ENCODE results near the gene VWF.

VWF gene

DNA sequence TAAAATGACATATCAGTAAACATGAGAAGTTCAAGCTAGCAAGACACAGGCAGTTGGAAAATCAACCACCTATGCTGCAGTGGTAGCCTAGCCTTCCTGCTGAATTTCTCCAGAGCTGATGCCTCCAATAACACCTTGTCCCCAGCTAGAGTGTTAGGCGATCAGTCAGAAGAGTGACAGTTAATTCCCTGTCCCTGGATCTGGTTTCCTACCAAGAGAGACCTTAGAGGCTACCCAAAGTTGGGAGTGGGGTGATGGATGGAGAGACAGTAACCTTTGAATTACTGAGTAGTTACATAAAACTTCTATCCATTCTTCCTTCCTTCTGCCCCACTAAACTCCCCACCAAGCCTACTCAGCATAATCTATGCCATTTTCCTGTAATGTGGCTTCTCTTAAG, 177.5 kb downstream of the VWF start:
- no peak for DNase-seq (ENCODE audit: low read depth)

GRCh38 chr12:5946388-5946787, 178.1 kb downstream of the VWF start:
- DNase-seq (ENCODE audit: low read depth), result no peak

GRCh38 chr12:5945071-5946008, 179.1 kb downstream of the VWF start, which contains the start of gene ANO2:
TSS of gene ANO2 (minus strand) at chr12:5945259. CDS start at chr12:5945217, 42 bp downstream.
- no peak for DNase-seq (ENCODE audit: low read depth)

- DNase-seq (ENCODE audit: low read depth), result no peak
Measured at GRCh38 chr12:5944688-5945070, 179.8 kb downstream of the VWF start.

DNA sequence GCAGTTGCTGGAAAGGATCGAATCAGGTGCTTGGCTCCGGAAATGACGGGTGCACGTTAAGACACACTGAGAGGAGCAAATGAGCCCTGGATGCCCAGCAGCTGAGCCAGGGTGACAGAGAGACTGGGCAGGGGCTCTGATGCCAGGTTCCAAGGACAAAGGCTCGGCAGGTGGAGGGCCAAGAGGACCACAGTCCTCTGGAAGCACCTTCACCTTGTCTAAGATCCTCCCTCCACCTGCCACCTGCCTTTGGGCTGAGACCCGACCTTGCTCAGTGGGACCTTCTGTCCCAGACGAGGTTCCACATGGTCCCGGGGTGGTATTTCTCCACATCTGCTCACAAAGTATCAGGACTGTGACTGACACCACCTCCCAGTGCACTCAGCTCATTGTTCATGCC, 180.4 kb downstream of the VWF start:
- DNase-seq (ENCODE audit: low read depth), result no peak

DNA sequence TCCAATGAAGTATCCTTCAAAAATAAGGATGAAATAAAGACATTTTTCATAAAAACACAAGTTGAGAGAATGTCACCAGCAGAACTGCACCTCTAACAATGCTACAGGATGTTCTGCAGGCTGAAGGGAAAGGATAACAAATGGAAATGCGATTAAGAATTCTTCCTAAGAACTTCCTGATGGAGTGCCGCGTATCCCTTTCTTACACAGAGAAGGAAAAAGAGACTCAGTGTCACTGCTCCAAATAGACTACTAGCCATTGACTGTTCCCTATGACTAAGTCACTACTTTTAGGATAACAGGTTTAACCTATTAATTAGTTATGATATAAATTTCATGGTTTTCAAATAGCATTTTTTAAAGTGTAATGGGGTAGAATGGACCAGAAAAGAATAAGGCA, 182.6 kb downstream of the VWF start:
- no peak for DNase-seq (ENCODE audit: low read depth)

DNA sequence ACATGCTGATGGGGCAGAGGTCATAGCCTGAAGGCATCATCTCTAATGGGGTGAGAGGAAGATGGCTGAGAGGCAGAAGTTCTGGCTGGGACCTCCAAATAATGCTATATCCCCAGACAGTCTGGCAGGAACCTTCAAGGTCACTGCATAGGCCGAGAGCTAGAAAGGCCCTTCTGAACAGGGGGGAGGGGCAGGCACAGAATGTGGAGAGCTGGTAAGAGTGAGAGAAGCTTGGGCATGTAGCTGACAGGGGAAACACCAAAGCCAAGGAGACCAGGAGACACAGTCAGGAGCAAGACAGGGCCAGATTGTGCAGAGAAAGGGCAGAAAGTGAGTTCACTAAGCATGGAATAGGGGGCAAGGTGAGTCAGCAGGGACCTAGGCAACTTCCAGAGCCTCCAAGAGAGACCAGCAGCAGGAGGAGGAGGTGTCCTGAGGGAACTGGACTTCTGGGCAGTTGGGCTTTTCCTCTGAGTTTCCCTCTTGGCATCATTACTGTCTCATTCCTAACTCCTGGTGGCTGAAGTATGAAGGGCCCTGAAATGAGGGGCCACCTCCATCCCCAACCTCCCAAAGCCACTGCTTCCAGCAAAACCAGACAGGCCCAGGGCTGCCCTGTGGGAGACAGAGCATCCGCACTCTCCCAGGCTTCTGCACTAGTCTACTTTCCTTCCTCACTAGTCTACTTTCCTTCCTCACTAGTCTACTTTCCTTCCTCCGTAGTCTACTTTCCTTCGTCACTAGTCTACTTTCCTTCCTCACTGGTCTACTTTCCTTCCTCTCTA, 196.5 kb downstream of the VWF start:
- DNase-seq (ENCODE audit: low read depth), result no peak

DNA sequence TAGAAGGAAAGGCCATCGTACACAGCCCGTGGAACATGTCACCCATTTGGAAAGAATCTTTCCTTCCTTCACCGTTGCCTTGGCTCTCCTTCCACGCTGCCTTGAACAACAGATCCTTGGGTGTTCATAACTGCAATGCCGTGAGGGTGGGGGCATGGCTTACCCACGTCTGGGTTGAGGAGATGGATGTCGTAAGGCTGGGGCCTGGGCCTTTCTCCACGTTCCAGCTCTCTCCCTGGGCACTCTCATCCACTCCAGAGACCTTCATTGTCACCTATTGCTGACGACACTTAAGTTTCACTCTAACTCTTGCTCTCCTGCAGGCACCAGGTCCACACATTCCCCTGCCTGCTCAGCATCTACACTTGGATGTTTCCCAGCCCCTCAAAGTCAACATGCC, 198.8 kb downstream of the VWF start:
- no peak for DNase-seq (ENCODE audit: low read depth)

DNA sequence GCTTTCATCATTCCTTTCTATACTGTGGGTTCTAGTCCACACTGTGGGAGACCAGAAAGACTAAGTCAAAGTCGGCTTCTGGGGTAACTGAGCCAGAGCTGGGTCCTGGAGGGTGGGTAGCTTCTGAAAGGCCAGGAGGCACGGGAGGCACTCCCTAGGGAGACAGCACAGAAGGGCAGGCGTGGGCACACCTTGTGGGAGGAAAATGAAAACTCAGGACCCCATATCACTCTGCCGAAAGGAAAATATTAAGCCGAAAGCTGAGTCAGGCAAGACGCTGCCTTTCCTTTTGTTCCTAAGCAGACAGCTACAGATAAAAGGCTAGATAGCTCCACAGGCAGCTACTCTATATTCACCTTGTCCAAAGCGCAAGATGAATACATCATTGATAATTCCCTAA, 200.1 kb downstream of the VWF start:
- no peak for DNase-seq (ENCODE audit: low read depth)

- DNase-seq (ENCODE audit: low read depth), result no peak
Measured at GRCh38 chr12:5923751-5924150, 200.7 kb downstream of the VWF start.

GRCh38 chr12:5923043-5923605, 201.3 kb downstream of the VWF start:
- no peak for DNase-seq (ENCODE audit: low read depth)

DNA sequence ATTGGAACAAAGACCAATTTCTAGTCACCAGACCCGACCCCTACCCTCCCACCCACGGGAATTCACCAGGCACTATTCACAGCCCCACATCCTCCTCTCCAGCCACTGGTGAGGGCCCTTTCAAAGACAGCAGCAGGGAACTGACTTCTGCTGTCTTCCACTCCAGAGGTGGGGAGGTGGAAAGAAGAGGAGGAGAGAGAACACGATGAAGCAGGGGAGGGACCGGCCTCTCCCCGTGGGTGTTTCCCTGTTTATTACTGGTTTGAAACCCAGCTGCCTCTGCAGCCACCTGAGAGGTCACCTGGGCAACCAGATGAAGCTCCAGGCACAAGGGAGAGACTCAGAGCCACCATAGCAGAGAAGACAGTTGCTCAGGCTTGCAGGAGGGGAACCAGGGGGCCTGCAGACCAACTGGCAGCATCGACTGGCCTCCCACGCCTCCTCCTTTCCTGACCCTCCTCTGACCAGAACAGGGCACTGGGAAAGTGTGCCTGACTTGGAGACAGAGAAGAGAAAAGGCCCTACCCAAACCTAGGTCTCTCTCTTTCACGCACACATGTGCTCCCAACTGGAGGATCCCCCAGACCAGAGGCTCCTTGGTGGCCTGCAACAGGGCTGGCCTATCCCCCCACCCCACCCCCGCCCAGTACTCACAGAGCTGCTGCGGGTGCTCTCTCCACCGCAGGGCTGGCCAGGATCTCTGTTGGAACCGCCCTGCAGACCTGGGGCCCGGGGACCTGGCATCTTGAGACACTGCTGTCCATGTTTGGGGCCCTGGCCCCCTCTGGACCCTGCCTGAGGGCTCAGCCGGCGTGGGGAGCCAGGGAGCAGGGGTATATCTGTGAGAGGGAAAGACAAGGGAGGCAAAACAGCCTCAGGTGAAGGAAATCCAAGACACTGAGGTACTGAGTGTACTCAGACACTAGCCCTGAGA, 202.2 kb downstream of the VWF start:
- DNase-seq (ENCODE audit: low read depth), result no peak

DNA sequence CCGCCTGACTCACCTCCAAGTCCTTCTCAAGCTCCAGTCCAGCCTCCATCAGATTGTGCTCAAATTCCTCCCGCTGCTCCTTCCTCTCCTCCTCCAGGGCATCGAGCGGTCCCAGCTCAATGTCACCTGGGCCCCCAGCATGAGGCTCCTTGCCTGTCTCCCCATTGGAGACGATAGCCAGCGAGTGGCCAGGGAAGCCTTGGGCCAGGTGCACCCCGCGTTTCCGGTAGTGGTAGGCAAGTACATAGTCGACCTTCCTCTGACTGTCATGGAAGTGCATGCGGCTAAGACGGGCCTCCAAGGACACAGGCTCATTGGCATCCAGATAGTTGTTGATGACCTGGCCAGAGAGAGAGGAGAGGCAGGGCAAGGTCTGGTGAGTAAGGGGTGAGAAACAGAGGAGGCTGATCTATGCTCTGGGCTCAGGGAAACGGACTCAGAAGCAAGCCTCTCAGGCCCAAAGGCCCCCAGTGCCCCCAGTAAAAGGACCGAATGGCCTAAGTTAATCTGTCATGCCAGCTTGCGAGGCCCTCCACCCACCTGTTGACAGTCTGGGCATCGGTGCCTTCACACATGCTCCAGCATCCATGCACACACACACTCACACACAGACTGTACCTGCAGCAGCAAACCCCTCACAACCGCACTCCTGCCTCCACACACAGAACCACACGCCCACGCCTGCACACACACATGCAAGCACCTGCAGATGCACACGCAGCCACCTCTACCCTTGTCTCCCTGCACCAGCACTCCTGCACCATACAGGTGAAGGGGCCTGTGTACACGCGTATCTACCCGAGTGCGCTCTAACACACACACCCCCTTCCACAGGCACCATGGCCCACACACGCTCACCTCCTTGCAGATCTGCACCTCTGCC, 203.2 kb downstream of the VWF start:
- DNase-seq (ENCODE audit: low read depth), result no peak

DNA sequence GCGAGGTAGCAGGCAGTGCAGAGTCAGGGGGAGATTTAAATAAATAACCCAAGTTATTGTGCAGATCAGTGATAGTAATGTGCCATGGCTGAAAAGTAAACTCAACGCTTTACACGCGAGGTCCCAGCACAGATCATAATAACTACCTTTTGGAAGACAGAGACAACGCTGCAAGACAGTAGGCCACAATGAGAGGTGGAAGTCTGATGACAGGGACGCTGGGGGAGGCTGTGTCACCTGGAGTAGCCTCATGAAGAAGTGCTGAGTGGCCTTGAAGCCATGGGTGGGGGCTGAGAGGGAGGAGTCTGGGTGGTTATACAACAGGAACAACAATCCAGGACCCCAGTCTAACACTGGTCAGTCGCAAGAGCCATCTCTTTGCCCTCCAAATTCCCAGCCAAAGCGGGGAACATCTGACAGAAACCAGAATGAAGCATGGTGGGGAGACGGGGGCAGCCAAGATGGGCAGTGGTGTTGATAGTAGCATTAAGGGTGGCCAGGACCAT, 207.6 kb downstream of the VWF start:
- no peak for DNase-seq (ENCODE audit: low read depth)

- no peak for DNase-seq (ENCODE audit: low read depth)
Measured at GRCh38 chr12:5915511-5915910, 209.0 kb downstream of the VWF start.

GRCh38 chr12:5914387-5915149, 209.9 kb downstream of the VWF start:
- no peak for DNase-seq (ENCODE audit: low read depth)

- no peak for DNase-seq (ENCODE audit: low read depth)
Measured at GRCh38 chr12:5913387-5913786, 211.1 kb downstream of the VWF start.

GRCh38 chr12:5912437-5913334, 211.8 kb downstream of the VWF start:
- DNase-seq (ENCODE audit: low read depth), result no peak

GRCh38 chr12:5912011-5912410, 212.5 kb downstream of the VWF start:
- no peak for DNase-seq (ENCODE audit: low read depth)
